GM23248 (cell line): ENCODE measurements around the gene RFT1. TPM values are rescaled to one million over a fixed set of nuclear protein-coding genes. Genes with fewer than 3 reads are reported as not detected.
"Not testable (repeated sequence)": the region's sequence is repeated elsewhere in the genome, so short reads cannot be mapped to it uniquely, and the experiment has no call there.

ENCODE experiments used
- DNase-seq: peaks from one replicate; pipeline ENCODE4 v3.0.0-alpha.2; 2015
- H2AFZ ChIP-seq: fragments of 200-600 bp; sonication (generic); 2 replicates; pipeline ENCODE4 v1.6.1; 2016; ENCODE audit warnings: antibody characterized with exemption
- H3F3A ChIP-seq: fragments of 200-600 bp; sonication (generic); 2 replicates; pipeline ENCODE4 v1.6.1; 2016; ENCODE audit warnings: mild to moderate bottlenecking, antibody characterized with exemption, mixed run types; ENCODE audit not compliant: insufficient read depth
- H3K27ac ChIP-seq: fragments of 200-600 bp; sonication (generic); 2 replicates; pipeline ENCODE4 v1.5.1; 2016; ENCODE audit warnings: mild to moderate bottlenecking
- H3K27me3 ChIP-seq: fragments of 200-600 bp; sonication (generic); replicated peaks from 2 replicates; pipeline ENCODE4 v1.6.1; 2016; ENCODE audit warnings: mild to moderate bottlenecking; ENCODE audit not compliant: insufficient read depth
- H3K36me3 ChIP-seq: fragments of 200-600 bp; sonication (generic); 2 replicates; pipeline ENCODE4 v1.6.1; 2016; ENCODE audit warnings: low read depth, mild to moderate bottlenecking
- H3K4me1 ChIP-seq: fragments of 200-600 bp; sonication (generic); 2 replicates; pipeline ENCODE4 v1.6.1; 2016; ENCODE audit warnings: mild to moderate bottlenecking; ENCODE audit not compliant: insufficient read depth
- H3K4me2 ChIP-seq: fragments of 200-600 bp; sonication (generic); one replicate; pipeline ENCODE4 v1.6.1; 2016; ENCODE audit warnings: mild to moderate bottlenecking; ENCODE audit not compliant: unreplicated experiment
- H3K4me3 ChIP-seq: fragments of 200-600 bp; sonication (generic); 2 replicates; pipeline ENCODE4 v1.5.1; 2016; ENCODE audit warnings: mild to moderate bottlenecking
- H3K79me2 ChIP-seq: fragments of 200-600 bp; sonication (generic); 2 replicates; pipeline ENCODE4 v1.6.1; 2016; ENCODE audit warnings: mild to moderate bottlenecking; ENCODE audit not compliant: insufficient read depth
- H3K9ac ChIP-seq: fragments of 200-600 bp; sonication (generic); 2 replicates; pipeline ENCODE4 v1.6.1; 2016; ENCODE audit warnings: mild to moderate bottlenecking
- H3K9me2 ChIP-seq: fragments of 200-600 bp; sonication (generic); 2 replicates; pipeline ENCODE4 v1.6.1; 2016; ENCODE audit warnings: mixed run types, mild to moderate bottlenecking, moderate library complexity; ENCODE audit not compliant: insufficient read depth
- H3K9me3 ChIP-seq: fragments of 200-600 bp; sonication (generic); one replicate; pipeline ENCODE4 v1.6.1; 2017; ENCODE audit warnings: low read depth
- H4K20me1 ChIP-seq: fragments of 200-600 bp; sonication (generic); 2 replicates; pipeline ENCODE4 v1.6.0; 2016; ENCODE audit not compliant: insufficient read depth
- EZH2 ChIP-seq: fragments of 200-600 bp; sonication (generic); IDR thresholded peaks from 2 replicates; pipeline ENCODE4 v1.6.1; 2018; ENCODE audit warnings: antibody characterized with exemption, mild to moderate bottlenecking; ENCODE audit not compliant: insufficient read depth, poor library complexity, severe bottlenecking
- EZH2phosphoT487 ChIP-seq: fragments of 200-600 bp; sonication (generic); IDR thresholded peaks from 2 replicates; pipeline ENCODE4 v1.6.1; 2018; ENCODE audit warnings: antibody characterized with exemption, moderate library complexity, mild to moderate bottlenecking, low read depth; ENCODE audit not compliant: insufficient read depth
- WGBS, 2 experiments: methylation state at CpG; one replicate each; pipeline ENCODE4 v1.1.6; 2015 to 2017; ENCODE audit warnings: low lambda C conversion rate in 2 of 2, low coverage in 1 of 2; ENCODE audit errors: missing lambda C conversion rate in 2 of 2; 5-methylcytosine and 5-hydroxymethylcytosine counted together
- in situ Hi-C: fragments of 300-500 bp; cut with MboI; formaldehyde crosslinking; loops from 2 replicates; pipeline ENCODE4 v1.15.0; 2020
- polyA plus RNA-seq: library from polyadenylated mRNA; unstranded; fragments of >200 nt; fragmentation: Nextera tagmentation; extraction: Ambion mirVana; gene quantifications from 2 replicates; pipeline ENCODE4 v1.2.1, GENCODE V29; 2016
- total RNA-seq: library from RNA; depleted of rRNA; stranded (reverse); fragments of >200 nt; shearing (Covaris generic); gene quantifications from 2 replicates; pipeline ENCODE4 v1.2.3, GENCODE V29; 2014

Gene RFT1
- total and polyA plus RNA-seq, 2 experiments from 2014 or later, result 35.0 to 35.7 TPM

GRCh38 chr3:53153980-53154379 lies 23.7 kb upstream of the RFT1 start:
- H3K9me3 ChIP-seq, result no peaks in the 10 kb centered on the region
- no peak overlapping the region for H3K4me2 ChIP-seq
- H3K9me2 ChIP-seq, result no peaks in the 10 kb centered on the region
- TF ChIP-seq EZH2 (no peak), EZH2phosphoT487 (no peak)
- no peak for DNase-seq
- H3K27ac ChIP-seq, result no peak overlapping the region
- in situ Hi-C loops, result no loop called here
- H3F3A ChIP-seq, result no peaks in the 10 kb centered on the region
- 71 to 77% methylated on average over 5 to 6 of the region's 6 CpGs for WGBS, 2 experiments
- peaks cover 9% of the 10 kb centered on the region for H3K4me1 ChIP-seq
- no peak overlapping the region for H2AFZ ChIP-seq
- H3K36me3 ChIP-seq, result no peaks in the 10 kb centered on the region
- no peak overlapping the region for H3K9ac ChIP-seq
- no peaks in the 10 kb centered on the region for H3K79me2 ChIP-seq
- H4K20me1 ChIP-seq, result no peaks in the 10 kb centered on the region
- no peaks in the 10 kb centered on the region for H3K27me3 ChIP-seq
- H3K4me3 ChIP-seq, result no peak overlapping the region

GRCh38 chr3:53153264-53153823 lies 23.1 kb upstream of the RFT1 start:
- Histone ChIP-seq H3K79me2 (no peaks in the 10 kb centered on the region), H3K4me3 (no peak overlapping the region), H3K36me3 (no peaks in the 10 kb centered on the region), H2AFZ (no peak overlapping the region), H3K4me1 (peaks cover 9% of the 10 kb centered on the region), H3K9me2 (no peaks in the 10 kb centered on the region), H3K9me3 (no peaks in the 10 kb centered on the region), H3F3A (no peaks in the 10 kb centered on the region), H3K27ac (no peak overlapping the region), H3K9ac (no peak overlapping the region), H4K20me1 (no peaks in the 10 kb centered on the region), H3K4me2 (no peak overlapping the region), H3K27me3 (no peaks in the 10 kb centered on the region)
- TF ChIP-seq EZH2phosphoT487, result no peak
- TF ChIP-seq EZH2, result no peak
- WGBS, 2 experiments, result 50 to 57% methylated on average over 3 of the region's 3 CpGs
- no peak for DNase-seq
- in situ Hi-C loops, result no loop called here

- Histone ChIP-seq H3K27ac (no peak overlapping the region), H3K4me1 (peaks cover 9% of the 10 kb centered on the region), H3K36me3 (no peaks in the 10 kb centered on the region), H3K9ac (no peak overlapping the region), H4K20me1 (no peaks in the 10 kb centered on the region), H3K4me2 (no peak overlapping the region), H3K27me3 (no peaks in the 10 kb centered on the region), H2AFZ (no peak overlapping the region), H3K9me2 (no peaks in the 10 kb centered on the region), H3K4me3 (no peak overlapping the region), H3K79me2 (no peaks in the 10 kb centered on the region), H3F3A (no peaks in the 10 kb centered on the region), H3K9me3 (no peaks in the 10 kb centered on the region)
- 87 to 90% methylated on average over 20 of the region's 20 CpGs for WGBS, 2 experiments
- in situ Hi-C loops, result no loop called here
- TF ChIP-seq EZH2phosphoT487, result no peak
- TF ChIP-seq EZH2, result no peak
- no peak for DNase-seq
Measured at GRCh38 chr3:53151870-53152660, 21.8 kb upstream of the RFT1 start.

- no peak for TF ChIP-seq EZH2phosphoT487
- no peak for TF ChIP-seq EZH2
- in situ Hi-C loops, result no loop called here
- H3K9me2 ChIP-seq, result no peaks in the 10 kb centered on the region
- no peaks in the 10 kb centered on the region for H3K27me3 ChIP-seq
- no peaks in the 10 kb centered on the region for H3K79me2 ChIP-seq
- H3K27ac ChIP-seq, result no peak overlapping the region
- DNase-seq, result no peak
- H4K20me1 ChIP-seq, result no peaks in the 10 kb centered on the region
- H3K9ac ChIP-seq, result no peak overlapping the region
- H3F3A ChIP-seq, result no peaks in the 10 kb centered on the region
- no peak overlapping the region for H3K4me2 ChIP-seq
- no peaks in the 10 kb centered on the region for H3K9me3 ChIP-seq
- no peak overlapping the region for H2AFZ ChIP-seq
- no peaks in the 10 kb centered on the region for H3K36me3 ChIP-seq
- 88% methylated on average over 5 of the region's 5 CpGs for whole genome bisulfite sequencing, 2 experiments
- H3K4me3 ChIP-seq, result no peak overlapping the region
- H3K4me1 ChIP-seq, result peaks cover 9% of the 10 kb centered on the region
Measured at GRCh38 chr3:53151465-53151864, 21.2 kb upstream of the RFT1 start.

GRCh38 chr3:53151086-53151438 lies 20.8 kb upstream of the RFT1 start:
- H3K79me2 ChIP-seq, H3K27me3 ChIP-seq, H3K9me2 ChIP-seq, H3K27ac ChIP-seq, H3F3A ChIP-seq, H3K4me3 ChIP-seq, H3K9me3 ChIP-seq, in situ Hi-C loops, H3K4me1 ChIP-seq, H2AFZ ChIP-seq, H3K9ac ChIP-seq, H4K20me1 ChIP-seq, DNase-seq, H3K4me2 ChIP-seq, H3K36me3 ChIP-seq: not testable (repeated sequence)
- WGBS, 2 experiments, result 94 to 98% methylated on average over 7 to 9 of the region's 9 CpGs
